Mesodermal cell (in vitro differentiated cells): ENCODE measurements around the gene CENPW.

Experiments used
- H3K27ac ChIP-seq: 2 replicates; pipeline ENCODE4 v1.7.0; 2013; ENCODE audit warnings: mild to moderate bottlenecking, low read depth, low read length, moderate library complexity; ENCODE audit not compliant: severe bottlenecking
- H3K36me3 ChIP-seq: 2 replicates; pipeline ENCODE4 v1.7.1; 2013; ENCODE audit warnings: mild to moderate bottlenecking, low read length, moderate library complexity; ENCODE audit not compliant: control insufficient read depth, insufficient read depth
- H3K4me1 ChIP-seq: one replicate; pipeline ENCODE4 v1.7.1; 2013; ENCODE audit warnings: mild to moderate bottlenecking, low read length; ENCODE audit not compliant: insufficient read depth, control insufficient read depth, poor library complexity, severe bottlenecking
- H3K4me3 ChIP-seq: 2 replicates; pipeline ENCODE4 v1.7.0; 2013; ENCODE audit warnings: low read length, control low read depth, mild to moderate bottlenecking; ENCODE audit not compliant: insufficient read depth, poor library complexity, severe bottlenecking; ENCODE audit errors: extremely low read depth
- H3K9me3 ChIP-seq: 2 replicates; pipeline ENCODE4 v1.7.1; 2013; ENCODE audit warnings: mild to moderate bottlenecking, low read length, moderate library complexity; ENCODE audit not compliant: control insufficient read depth
- WGBS, 2 experiments: methylation state at CpG; one replicate each; pipeline ENCODE4 v1.1.5; 2013; ENCODE audit warnings: missing lambda C conversion rate in 2 of 2; ENCODE audit not compliant: insufficient coverage in 2 of 2; 5-methylcytosine and 5-hydroxymethylcytosine counted together

Gene CENPW

GRCh38 chr6:126373344-126373743 is 33.4 kb downstream of the CENPW start:
- Histone ChIP-seq H3K4me1 (no peaks in the 10 kb centered on the region), H3K27ac (no peak overlapping the region), H3K36me3 (no peaks in the 10 kb centered on the region), H3K9me3 (no peaks in the 10 kb centered on the region), H3K4me3 (no peak overlapping the region)
- WGBS, 2 experiments, result 100% methylated on average over 2 to 4 of the region's 4 CpGs

GRCh38 chr6:126374372-126374771 is 34.5 kb downstream of the CENPW start:
- no CpG with 5 or more reads among the region's 1 CpG for WGBS, 2 experiments

GRCh38 chr6:126376682-126377081 is 36.8 kb downstream of the CENPW start:
- Histone ChIP-seq H3K27ac (no peak overlapping the region), H3K9me3 (no peaks in the 10 kb centered on the region), H3K4me3 (no peak overlapping the region), H3K36me3 (peaks cover 7% of the 10 kb centered on the region), H3K4me1 (no peaks in the 10 kb centered on the region)
- WGBS, 2 experiments, result no CpG with 5 or more reads among the region's 2 CpGs

More at GRCh38 chr6:126374372-126374771, 34.5 kb downstream of the CENPW start:
- H3K4me3 ChIP-seq, result no peak overlapping the region
- H3K4me1 ChIP-seq, result no peaks in the 10 kb centered on the region
- H3K36me3 ChIP-seq, result no peaks in the 10 kb centered on the region
- no peaks in the 10 kb centered on the region for H3K9me3 ChIP-seq
- no peak overlapping the region for H3K27ac ChIP-seq

- no CpG with 5 or more reads among the region's 2 CpGs for WGBS, 2 experiments
- no peaks in the 10 kb centered on the region for H3K9me3 ChIP-seq
- peaks cover 7% of the 10 kb centered on the region for H3K36me3 ChIP-seq
- no peak overlapping the region for H3K4me3 ChIP-seq
- H3K27ac ChIP-seq, result no peak overlapping the region
- H3K4me1 ChIP-seq, result no peaks in the 10 kb centered on the region
Observed at GRCh38 chr6:126377594-126378153, 37.8 kb downstream of the CENPW start.

- H3K4me3 ChIP-seq, result no peak overlapping the region
- 89% methylated on average over 1 of the region's 1 CpG; no CpG with 5 or more reads in 1 of the 2 experiments for WGBS, 2 experiments
- peaks cover 6% of the 10 kb centered on the region for H3K9me3 ChIP-seq
- H3K4me1 ChIP-seq, result no peaks in the 10 kb centered on the region
- H3K27ac ChIP-seq, result no peak overlapping the region
- peaks cover 7% of the 10 kb centered on the region for H3K36me3 ChIP-seq
Observed at GRCh38 chr6:126380072-126380583, 40.2 kb downstream of the CENPW start.

GRCh38 chr6:126381498-126381897 is 41.6 kb downstream of the CENPW start:
- H3K4me3 ChIP-seq, result no peak overlapping the region
- no peaks in the 10 kb centered on the region for H3K4me1 ChIP-seq
- WGBS, 2 experiments, result 88 to 94% methylated on average over 5 of the region's 5 CpGs
- peaks cover 6% of the 10 kb centered on the region for H3K9me3 ChIP-seq
- no peak overlapping the region for H3K27ac ChIP-seq
- H3K36me3 ChIP-seq, result peaks cover 7% of the 10 kb centered on the region

- no peak overlapping the region for H3K4me3 ChIP-seq
- H3K36me3 ChIP-seq, result peaks cover 7% of the 10 kb centered on the region
- no peak overlapping the region for H3K27ac ChIP-seq
Observed at GRCh38 chr6:126383203-126383602, 43.3 kb downstream of the CENPW start.

GRCh38 chr6:126385536-126385935 is 45.6 kb downstream of the CENPW start:
- 100% methylated on average over 1 of the region's 1 CpG; no CpG with 5 or more reads in 1 of the 2 experiments for WGBS, 2 experiments

More at GRCh38 chr6:126383203-126383602, 43.3 kb downstream of the CENPW start:
- no peaks in the 10 kb centered on the region for H3K4me1 ChIP-seq
- H3K9me3 ChIP-seq, result peaks cover 6% of the 10 kb centered on the region

GRCh38 chr6:126388104-126388598 is 48.2 kb downstream of the CENPW start:
- H3K27ac ChIP-seq, result no peak overlapping the region
- no peaks in the 10 kb centered on the region for H3K4me1 ChIP-seq
- H3K4me3 ChIP-seq, result no peak overlapping the region
- no peaks in the 10 kb centered on the region for H3K36me3 ChIP-seq
- WGBS, 2 experiments, result 60% methylated on average over 1 of the region's 3 CpGs; no CpG with 5 or more reads in 1 of the 2 experiments
- peaks cover 6% of the 10 kb centered on the region for H3K9me3 ChIP-seq

More at GRCh38 chr6:126385536-126385935, 45.6 kb downstream of the CENPW start:
- H3K9me3 ChIP-seq, result peaks cover 6% of the 10 kb centered on the region
- peaks cover 7% of the 10 kb centered on the region for H3K36me3 ChIP-seq
- H3K27ac ChIP-seq, result no peak overlapping the region
- H3K4me3 ChIP-seq, result no peak overlapping the region
- H3K4me1 ChIP-seq, result no peaks in the 10 kb centered on the region

- Histone ChIP-seq H3K4me1 (no peaks in the 10 kb centered on the region), H3K4me3 (no peak overlapping the region), H3K27ac (no peak overlapping the region), H3K9me3 (no peaks in the 10 kb centered on the region), H3K36me3 (no peaks in the 10 kb centered on the region)
- WGBS, 2 experiments, result 81 to 85% methylated on average over 2 of the region's 2 CpGs
Observed at GRCh38 chr6:126396131-126396530, 56.2 kb downstream of the CENPW start.
